HepG2 (cell line): Measurements from ENCODE around the gene UTRN. TPM values are rescaled to one million over a fixed set of nuclear protein-coding genes. Genes with fewer than 3 reads are reported as not detected.
A peak's percentile ranks its signal among the peaks of the same experiment; 100 is the strongest.

Experiments
- ERF ChIP-seq: IDR thresholded peaks from 2 replicates; pipeline ENCODE4 v1.6.1; 2018; ENCODE audit warnings: missing biosample characterization, missing genetic modification reagents
- HHEX ChIP-seq: IDR thresholded peaks from 2 replicates; pipeline ENCODE4 v1.6.1; 2016; ENCODE audit warnings: control low read depth
- HMGXB3 ChIP-seq: sonication (generic); formaldehyde crosslinking; IDR thresholded peaks from 2 replicates; pipeline ENCODE4 v1.4.0; 2020; ENCODE audit warnings: missing genetic modification reagents, borderline replicate concordance
- IKZF5 ChIP-seq: IDR thresholded peaks from 2 replicates; pipeline ENCODE4 v1.6.1; 2018; ENCODE audit warnings: missing genetic modification reagents, mild to moderate bottlenecking, missing compliant biosample characterization
- JUNB ChIP-seq: sonication (generic); formaldehyde crosslinking; IDR thresholded peaks from 2 replicates; pipeline ENCODE4 v1.8.0; 2022; ENCODE audit warnings: missing genetic modification reagents, mild to moderate bottlenecking, borderline replicate concordance
- MEIS1 ChIP-seq: sonication (generic); formaldehyde crosslinking; IDR thresholded peaks from 2 replicates; pipeline ENCODE4 v1.9.0; 2021; ENCODE audit warnings: mild to moderate bottlenecking, missing genetic modification reagents, moderate library complexity, borderline replicate concordance
- MTERF4 ChIP-seq: sonication (generic); formaldehyde crosslinking; IDR thresholded peaks from 2 replicates; pipeline ENCODE4 v1.8.0; 2023; ENCODE audit warnings: mild to moderate bottlenecking, missing genetic modification reagents
- NR2F6 ChIP-seq, 2 experiments: IDR thresholded peaks; 2 replicates each; pipeline ENCODE4 v1.6.1; 2016; ENCODE audit warnings: antibody characterized with exemption in 1 of 2, mild to moderate bottlenecking in 1 of 2
- RELA ChIP-seq: sonication (generic); formaldehyde crosslinking; IDR thresholded peaks from 2 replicates; pipeline ENCODE4 v1.4.0; 2020; ENCODE audit warnings: missing genetic modification reagents
- RFXANK ChIP-seq: IDR thresholded peaks from 2 replicates; pipeline ENCODE4 v1.6.1; 2016
- SAP130 ChIP-seq: IDR thresholded peaks from 2 replicates; pipeline ENCODE4 v1.6.1; 2016; ENCODE audit warnings: low read depth
- SMYD3 ChIP-seq: sonication (generic); formaldehyde crosslinking; IDR thresholded peaks from 2 replicates; pipeline ENCODE4 v1.8.1; 2023; ENCODE audit warnings: mild to moderate bottlenecking, missing genetic modification reagents
- TFDP2 ChIP-seq: sonication (generic); formaldehyde crosslinking; IDR thresholded peaks from 2 replicates; pipeline ENCODE4 v1.4.0; 2020; ENCODE audit warnings: missing genetic modification reagents
- ZBTB42 ChIP-seq: sonication (generic); formaldehyde crosslinking; IDR thresholded peaks from 2 replicates; pipeline ENCODE4 v1.5.0; 2020; ENCODE audit warnings: mild to moderate bottlenecking, missing genetic modification reagents
- ZFP36 ChIP-seq: fragments of 150-350 bp; IDR thresholded peaks from 2 replicates; pipeline ENCODE4 v1.6.1; 2018; ENCODE audit warnings: borderline replicate concordance, low read length, low read depth; ENCODE audit not compliant: partially characterized antibody
- ZNF230 ChIP-seq: sonication (generic); formaldehyde crosslinking; IDR thresholded peaks from 2 replicates; pipeline ENCODE4 v1.4.0; 2020; ENCODE audit warnings: mild to moderate bottlenecking, missing genetic modification reagents
- ZNF234 ChIP-seq: sonication (generic); formaldehyde crosslinking; conservative IDR thresholded peaks from 2 replicates; pipeline ENCODE4 v1.5.1; 2020; ENCODE audit warnings: mild to moderate bottlenecking, missing genetic modification reagents
- ZNF263 ChIP-seq: sonication (generic); formaldehyde crosslinking; IDR thresholded peaks from 2 replicates; pipeline ENCODE4 v1.4.0; 2020; ENCODE audit warnings: missing genetic modification reagents
- ZNF317 ChIP-seq: sonication (generic); formaldehyde crosslinking; IDR thresholded peaks from 2 replicates; pipeline ENCODE4 v1.5.0; 2020; ENCODE audit warnings: mild to moderate bottlenecking, missing genetic modification reagents
- ZNF501 ChIP-seq: sonication (generic); formaldehyde crosslinking; IDR thresholded peaks from 2 replicates; pipeline ENCODE4 v1.5.1; 2020; ENCODE audit warnings: mild to moderate bottlenecking, moderate library complexity, missing genetic modification reagents
- ZNF543 ChIP-seq: sonication (generic); formaldehyde crosslinking; IDR thresholded peaks from 2 replicates; pipeline ENCODE4 v1.4.0; 2020; ENCODE audit warnings: mild to moderate bottlenecking, missing genetic modification reagents
- ZNF724P ChIP-seq: sonication (generic); formaldehyde crosslinking; IDR thresholded peaks from 2 replicates; pipeline ENCODE4 v1.8.0; 2022; ENCODE audit warnings: missing genetic modification reagents, borderline replicate concordance
- polyA plus RNA-seq, 8 experiments: library from polyadenylated mRNA; depleted of rRNA in 3 of 8; stranded (reverse) in 7 of 8; unstranded in 1 of 8; fragments of >200 nt; fragmentation: Illumina TruSeq in 4 of 8; extraction: Trizol in 4 of 8; gene quantifications; 2 replicates each; pipeline versions ENCODE4 v1.2.1 to v1.2.3, GENCODE V29; 2011 to 2016; ENCODE audit warnings: low read depth in 4 of 8, missing spikeins in 1 of 8, mixed read lengths in 1 of 8; ENCODE audit not compliant: insufficient read depth in 1 of 8
- total RNA-seq, 5 experiments: library from RNA; depleted of rRNA; stranded (reverse); fragments of >200 nt; fragmentation: Illumina TruSeq; extraction: Trizol; gene quantifications; 2 replicates each; pipeline ENCODE4 v1.2.3, GENCODE V29; 2016; ENCODE audit warnings: low read depth in 1 of 5

UTRN gene
- total and polyA plus RNA-seq, 2 of the 13 experiments (the other 11 are each of a cell fraction or from before 2014, with no cell fraction given): 102 to 116 TPM

GRCh38 chr6:144285798-144286502, 815 bp downstream of the UTRN start (continued):
- TF ChIP-seq HMGXB3 (CRISPR knock-in tag): peak; percentile 76; the same call in 1 of the 2 replicates
- no peak for TF ChIP-seq RFXANK (CRISPR knock-in tag)
- TF ChIP-seq ZNF501 (CRISPR knock-in tag): peak; percentile 43; the same call in 1 of the 2 replicates
- peak; percentile 42 for TF ChIP-seq IKZF5
- peak; percentile 86; the same call in 1 of the 2 replicates for TF ChIP-seq ZNF317 (CRISPR knock-in tag)
- TF ChIP-seq MTERF4 (CRISPR knock-in tag): peak; percentile 77; the same call in 1 of the 2 replicates
- TF ChIP-seq TFDP2 (CRISPR knock-in tag): peak; percentile 64; the same call in 1 of the 2 replicates
- no peak for TF ChIP-seq JUNB (CRISPR knock-in tag)
- no peak for TF ChIP-seq ZNF724P
- no peak for TF ChIP-seq RELA (CRISPR knock-in tag)
- TF ChIP-seq ZNF263 (CRISPR knock-in tag): peak; percentile 76
- TF ChIP-seq ZFP36: no peak
- TF ChIP-seq MEIS1 (CRISPR knock-in tag): peak; percentile 78; the same call in 1 of the 2 replicates
- 0 out of 2 replicates have a peak, but pooled peaks have one; percentile 37 for TF ChIP-seq ZNF543 (CRISPR knock-in tag)
- peak; percentile 13; the same call in 1 of the 2 replicates for TF ChIP-seq ERF (CRISPR knock-in tag)
- 0 out of 2 replicates have a peak, but pooled peaks have one; percentile 38 for TF ChIP-seq ZBTB42 (CRISPR knock-in tag)
- peak; percentile 54 for TF ChIP-seq NR2F6 (IDR thresholded peaks at IDR 0.05)
- TF ChIP-seq NR2F6 (CRISPR knock-in tag; IDR thresholded peaks at IDR 0.05): peak; percentile 83
- peak; percentile 84 for TF ChIP-seq SAP130 (CRISPR knock-in tag)
- peak; percentile 24; the same call in 1 of the 2 replicates for TF ChIP-seq SMYD3 (CRISPR knock-in tag)
- peak; percentile 53; the same call in 1 of the 2 replicates for TF ChIP-seq ZNF230 (CRISPR knock-in tag)
- 0 out of 2 replicates have a peak, but pooled peaks have one; percentile 5 for TF ChIP-seq HHEX (CRISPR knock-in tag)
- peak; percentile 22; the same call in 1 of the 2 replicates for TF ChIP-seq ZNF234
